Measurements from ENCODE around the gene NBEA. TPM values are rescaled to one million over a fixed set of nuclear protein-coding genes. Genes with fewer than 3 reads are reported as not detected.

The NBEA gene
- total RNA-seq, 2 donors from 2014 or later, result 15.2 to 15.9 TPM

- H3K4me1 Mint-ChIP-seq, result no peaks in the 10 kb centered on the region
- 84% methylated on average over 3 of the region's 3 CpGs; no CpG with 5 or more reads in 1 of the 2 experiments for WGBS, 2 experiments (ENCODE audit: insufficient coverage in 1 of 2, insufficient read length in 1 of 2)
- TF ChIP-seq CTCF (conservative IDR thresholded peaks at IDR 0.05), result no peak
Observed at GRCh38 chr13:35703061-35703460, 761.0 kb downstream of the NBEA start.

GRCh38 chr13:35704331-35704730, 762.3 kb downstream of the NBEA start:
- DNase-seq, result no peak
- no peak for TF ChIP-seq CTCF (conservative IDR thresholded peaks at IDR 0.05)
- Histone ChIP-seq H3K4me3 (ENCODE audit: low read length) (no peak overlapping the region), H3K4me1 (ENCODE audit: control insufficient read depth, insufficient read depth, low read length) (no peaks in the 10 kb centered on the region), H3K9me3 (ENCODE audit: control insufficient read depth, low read length) (no peaks in the 10 kb centered on the region), H3K27ac (ENCODE audit: low read depth, low read length) (no peak overlapping the region), H3K9ac (ENCODE audit: extremely low read depth, low read length, poor library complexity, severe bottlenecking) (no peak overlapping the region), H3K36me3 (ENCODE audit: control insufficient read depth, insufficient read depth, low read length) (no peaks in the 10 kb centered on the region), H3K27me3 (ENCODE audit: control insufficient read depth, insufficient read depth, low read length, poor library complexity, severe bottlenecking) (no peaks in the 10 kb centered on the region)
- 82 to 91% methylated on average over 1 of the region's 1 CpG for WGBS, 2 experiments (ENCODE audit: insufficient coverage in 1 of 2, insufficient read length in 1 of 2)
- Mint-ChIP-seq H3K36me3 (ENCODE audit: low read depth) (no peaks in the 10 kb centered on the region), H3K4me1 (no peaks in the 10 kb centered on the region), H3K4me3 (no peak overlapping the region), H3K27me3 (ENCODE audit: insufficient read depth) (peaks cover 6% of the 10 kb centered on the region), H3K27ac (no peak overlapping the region), H3K9me3 (no peaks in the 10 kb centered on the region)

More at GRCh38 chr13:35703061-35703460, 761.0 kb downstream of the NBEA start:
- Histone ChIP-seq H3K4me3 (ENCODE audit: low read length) (no peak overlapping the region), H3K9ac (ENCODE audit: extremely low read depth, low read length, poor library complexity, severe bottlenecking) (no peak overlapping the region), H3K27me3 (ENCODE audit: control insufficient read depth, insufficient read depth, low read length, poor library complexity, severe bottlenecking) (no peaks in the 10 kb centered on the region), H3K4me1 (ENCODE audit: control insufficient read depth, insufficient read depth, low read length) (no peaks in the 10 kb centered on the region), H3K9me3 (ENCODE audit: control insufficient read depth, low read length) (no peaks in the 10 kb centered on the region), H3K36me3 (ENCODE audit: control insufficient read depth, insufficient read depth, low read length) (no peaks in the 10 kb centered on the region), H3K27ac (ENCODE audit: low read depth, low read length) (no peak overlapping the region)
- Mint-ChIP-seq H3K27ac (no peak overlapping the region), H3K4me3 (no peak overlapping the region), H3K9me3 (no peaks in the 10 kb centered on the region), H3K36me3 (ENCODE audit: low read depth) (no peaks in the 10 kb centered on the region), H3K27me3 (ENCODE audit: insufficient read depth) (peaks cover 6% of the 10 kb centered on the region)
- DNase-seq, result no peak

GRCh38 chr13:35706281-35706680, 764.2 kb downstream of the NBEA start:
- Mint-ChIP-seq H3K27me3 (ENCODE audit: insufficient read depth) (no peaks in the 10 kb centered on the region), H3K4me3 (no peak overlapping the region), H3K4me1 (no peaks in the 10 kb centered on the region), H3K9me3 (no peaks in the 10 kb centered on the region), H3K27ac (no peak overlapping the region), H3K36me3 (ENCODE audit: low read depth) (no peaks in the 10 kb centered on the region)
- DNase-seq, result peak; percentile 38
- Histone ChIP-seq H3K27ac (ENCODE audit: low read depth, low read length) (no peak overlapping the region), H3K9ac (ENCODE audit: extremely low read depth, low read length, poor library complexity, severe bottlenecking) (no peak overlapping the region), H3K4me3 (ENCODE audit: low read length) (no peak overlapping the region), H3K9me3 (ENCODE audit: control insufficient read depth, low read length) (no peaks in the 10 kb centered on the region), H3K36me3 (ENCODE audit: control insufficient read depth, insufficient read depth, low read length) (no peaks in the 10 kb centered on the region), H3K27me3 (ENCODE audit: control insufficient read depth, insufficient read depth, low read length, poor library complexity, severe bottlenecking) (no peaks in the 10 kb centered on the region), H3K4me1 (ENCODE audit: control insufficient read depth, insufficient read depth, low read length) (no peaks in the 10 kb centered on the region)
- 85 to 89% methylated on average over 4 to 7 of the region's 7 CpGs for WGBS, 2 experiments (ENCODE audit: insufficient coverage in 1 of 2, insufficient read length in 1 of 2)
- no peak for TF ChIP-seq CTCF (conservative IDR thresholded peaks at IDR 0.05)
